Heart left ventricle (tissue), 16 donors: ENCODE measurements around the gene RSPH6A. TPM values are rescaled to one million over a fixed set of nuclear protein-coding genes. Genes with fewer than 3 reads are reported as not detected.

ENCODE experiments used
- ATAC-seq, 4 donors: fragments of 200-7000 bp; cut with Tn5 transposase; one replicate each; pipeline ENCODE4 v1.9.1; 2020 to 2022; ENCODE audit warnings: moderate library complexity in 4 of 4, mild to moderate bottlenecking in 3 of 4, moderate number of reproducible peaks in 1 of 4
- DNase-seq, 5 donors: peaks; one replicate each; pipeline ENCODE4 v3.0.0-alpha.2; 2020
- H3K27ac ChIP-seq, 12 donors: fragments of 200-600 bp; sonication (generic) in 4 of 12; one replicate each; pipeline versions ENCODE4 v1.5.0 to v1.8.0; 2016 to 2022; ENCODE audit warnings: mild to moderate bottlenecking in 2 of 12
- H3K27me3 ChIP-seq, 9 donors: fragments of 200-600 bp; sonication (generic) in 2 of 9; one replicate each; pipeline versions ENCODE4 v1.5.1 to v1.8.0; 2016 to 2022; ENCODE audit warnings: mild to moderate bottlenecking in 3 of 9
- H3K36me3 ChIP-seq, 9 donors: fragments of 200-600 bp; sonication (generic) in 2 of 9; one replicate each; pipeline versions ENCODE4 v1.5.0 to v1.8.0; 2018 to 2022; ENCODE audit warnings: mild to moderate bottlenecking in 2 of 9
- H3K4me1 ChIP-seq, 12 donors: fragments of 200-600 bp; sonication (generic) in 4 of 12; one replicate each; pipeline versions ENCODE4 v1.5.0 to v1.8.0; 2016 to 2022; ENCODE audit warnings: mild to moderate bottlenecking in 3 of 12
- H3K4me3 ChIP-seq, 12 donors: fragments of 200-600 bp; sonication (generic) in 4 of 12; one replicate each; pipeline versions ENCODE4 v1.5.0 to v1.8.0; 2017 to 2022; ENCODE audit warnings: mild to moderate bottlenecking in 9 of 12, moderate library complexity in 4 of 12
- H3K9me3 ChIP-seq, 12 donors: fragments of 200-600 bp; sonication (generic) in 4 of 12; one replicate each; pipeline versions ENCODE4 v1.5.0 to v1.8.0; 2016 to 2022; ENCODE audit warnings: mild to moderate bottlenecking in 1 of 12
- CTCF ChIP-seq, 12 donors: fragments of 200-600 bp; sonication (generic) in 4 of 12; IDR thresholded peaks; one replicate each; pipeline versions ENCODE4 v1.5.0 to v1.8.0; 2018 to 2022; ENCODE audit warnings: antibody characterized with exemption in 12 of 12, mild to moderate bottlenecking in 5 of 12
- POLR2A ChIP-seq, 2 donors: fragments of 450-650 bp; IDR thresholded peaks; one replicate each; pipeline ENCODE4 v1.6.1; 2017; ENCODE audit warnings: antibody characterized with exemption in 2 of 2, mild to moderate bottlenecking in 2 of 2, moderate library complexity in 2 of 2
- WGBS, 4 donors: extraction: QIAGEN DNeasy Blood & Tissue Kit in 2 of 4; methylation state at CpG; one replicate each; pipeline versions ENCODE4 v1.1.5 to v1.1.7; 2013 to 2018; 5-methylcytosine and 5-hydroxymethylcytosine counted together
- intact Hi-C, 10 donors: fragments of 100-400 bp; cut with DNase I; formaldehyde crosslinking; loops; one replicate each; pipeline versions ENCODE4 v1.11.1 to v1.14.2; 2022
- polyA plus RNA-seq, 2 donors: library from polyadenylated mRNA; stranded (reverse); fragments of 200-250 nt; gene quantifications; one replicate each; pipeline ENCODE4 v1.2.3, GENCODE V29; 2013
- total RNA-seq, 9 donors: library from RNA; depleted of rRNA in 2 of 9; stranded (reverse); fragments of >200 nt in 2 of 9; fragmentation: NEBNext Ultra II Directional in 3 of 9; extraction: Animal tissue kit (Norgen Biotek cat#: 25700) in 3 of 9; gene quantifications; one replicate each; pipeline versions ENCODE4 v1.1.0 to v1.2.4, GENCODE V29; 2016 to 2023
- donor health status: ischemic (EF 13 %, LVEDD 7.1; RV severe dilation, severe dysfunction).
- donor health status: healthy with polysubstance abuse.
- donor health status: DM: no; HTN: yes; CAD: no.
- donor health status: DM: no; HTN: no; CAD: no.
- donor health status: ischemic (EF 25% LVEDD 6.9; RV normal size, moderate dysfunction).
- donor health status: ischemic (EF 25% LVEDD 5.7; RV mildly dilated, moderate dysfunction).
- donor health status: healthy.
- donor health status: DM: yes; HTN: yes; CAD: no.
- donor health status: ischemic (EF 35%, LVEDD 5.7; RV mildly dilated, moderate dysfunction).
- donor health status: nonischemic (EF 11% LVEDD 7.7; RV severe dilation, severe dysfunction).
- donor health status: DM: yes; HTN: yes; CAD: no.
- donor health status: PGD.
- donor health status: ischemic (EF 29% LVEDD 5.4; RV normal size, mild dysfunction).
- donor health status: nonischemic (EF 23%, LVEDD 6.1; RV moderate dilation, normal function).

RSPH6A gene
- total and polyA plus RNA-seq, 11 donors: not detected

- H3K4me1 ChIP-seq: peaks cover 0 to 28% (median 21%) of the 10 kb centered on the region in 12 donors
These were observed 47.6 kb upstream of the RSPH6A start, which contains the start of gene SYMPK for GRCh38 chr19:45862564-45863334. Gene SYMPK, minus strand, starts transcription at chr19:45863147. Its CDS starts 8,652 bp downstream, at chr19:45854495.

GRCh38 chr19:45862271-45862563 lies 47.1 kb upstream of the RSPH6A start:
- intact Hi-C loops: loop anchor here in 1 of 10 donors (5.0 kb wide), 1 partner anchor 155 kb away; no protein-coding TSS in a partner anchor
- no peak for ATAC-seq

More at GRCh38 chr19:45862564-45863334, 47.6 kb upstream of the RSPH6A start, which contains the start of gene SYMPK:
- Histone ChIP-seq H3K36me3 (peaks cover 0 to 33% (median 21%) of the 10 kb centered on the region in 9 donors), H3K27me3 (peaks cover 8 to 27% (median 16%) of the 10 kb centered on the region in 9 donors), H3K9me3 (no peaks in the 10 kb centered on the region), H3K4me3 (peak within 1 kb of the TSS; percentile 65 to 98 (median 92)), H3K27ac (peak within 1 kb of the TSS; percentile 80 to 96 (median 92))
- intact Hi-C loops: loop anchor here in 3 of 10 donors (1.0 to 5.0 kb wide), 2 partner anchors 24 to 155 kb away; partner anchors contain the start of gene IRF2BP1 (in 3 of the 3)
- ATAC-seq (peak; percentile 99 to 100 (median 100)), DNase-seq (peak; percentile 99)
- TF ChIP-seq POLR2A (IDR thresholded peaks at IDR 0.05): peak in 1 of 2 donors; percentile 64
- TF ChIP-seq CTCF (IDR thresholded peaks at IDR 0.05): no peak
- 0 to 1% (median 0%) methylated on average over 55 to 65 of the region's 65 CpGs for WGBS, 4 donors

GRCh38 chr19:45860359-45861259 lies 45.5 kb upstream of the RSPH6A start:
- no peak for DNase-seq
- Histone ChIP-seq H3K27me3 (peaks cover 8 to 22% (median 16%) of the 10 kb centered on the region in 9 donors), H3K9me3 (no peaks in the 10 kb centered on the region), H3K4me3 (no peak overlapping the region), H3K4me1 (peaks cover 0 to 28% (median 21%) of the 10 kb centered on the region in 12 donors), H3K27ac (no peak overlapping the region), H3K36me3 (peaks cover 0 to 47% (median 24%) of the 10 kb centered on the region in 9 donors)
- TF ChIP-seq CTCF (IDR thresholded peaks at IDR 0.05) (no peak), POLR2A (IDR thresholded peaks at IDR 0.05) (no peak)
- no peak for ATAC-seq
- whole genome bisulfite sequencing, 4 donors: 90 to 93% (median 92%) methylated on average over 14 to 15 of the region's 15 CpGs
- intact Hi-C loops: loop anchor here in 1 of 10 donors (5.0 kb wide), 1 partner anchor 157 kb away; no protein-coding TSS in a partner anchor

More at GRCh38 chr19:45862271-45862563, 47.1 kb upstream of the RSPH6A start:
- Histone ChIP-seq H3K36me3 (peaks cover 0 to 33% (median 21%) of the 10 kb centered on the region in 9 donors), H3K27me3 (peaks cover 8 to 27% (median 16%) of the 10 kb centered on the region in 9 donors), H3K4me1 (peaks cover 0 to 28% (median 21%) of the 10 kb centered on the region in 12 donors), H3K4me3 (peak overlapping the region; percentile 65 to 98 (median 92)), H3K9me3 (no peaks in the 10 kb centered on the region), H3K27ac (peak overlapping the region; percentile 80 to 96 (median 92))
- 0 to 2% (median 1%) methylated on average over 11 of the region's 11 CpGs for WGBS, 4 donors
- DNase-seq: no peak
- TF ChIP-seq CTCF (IDR thresholded peaks at IDR 0.05): no peak
- no peak for TF ChIP-seq POLR2A (IDR thresholded peaks at IDR 0.05)
